K562 (cell line): ENCODE data around the gene TCF3. TPM values are rescaled to one million over a fixed set of nuclear protein-coding genes. Genes with fewer than 3 reads are reported as not detected.

Source experiments
- CREM ChIP-seq: IDR thresholded peaks from 2 replicates; pipeline ENCODE4 v1.6.1; 2014; ENCODE audit warnings: antibody characterized with exemption, low read depth
- CTBP1 ChIP-seq: fragments of 450-650 bp; IDR thresholded peaks from 2 replicates; pipeline ENCODE4 v1.6.1; 2016; ENCODE audit warnings: borderline replicate concordance
- MBD2 ChIP-seq: sonication (generic); IDR thresholded peaks from 2 replicates; pipeline ENCODE4 v1.6.1; 2016; ENCODE audit warnings: low read depth, borderline replicate concordance
- MYC ChIP-seq, 2 experiments: fragments of 250-450 bp in 1 of 2; sonication (Bioruptor Pico) in 1 of 2; IDR thresholded peaks; 2 replicates each; pipeline versions ENCODE4 v1.5.1 to v1.6.1; 2012 to 2021; ENCODE audit warnings: low read depth in 2 of 2, borderline replicate concordance in 1 of 2, improper control_type of control experiment in 1 of 2, low read length in 1 of 2, mild to moderate bottlenecking in 1 of 2, moderate library complexity in 1 of 2
- MYNN ChIP-seq, 2 experiments: sonication (generic); formaldehyde crosslinking in 1 of 2; IDR thresholded peaks; 2 replicates each; pipeline versions ENCODE4 v1.5.0 to v1.6.1; 2016 to 2020; ENCODE audit warnings: antibody characterized with exemption in 1 of 2, missing genetic modification reagents in 1 of 2
- NEUROD1 ChIP-seq: fragments of 150-350 bp; IDR thresholded peaks from 2 replicates; pipeline ENCODE4 v1.6.1; 2014; ENCODE audit warnings: borderline replicate concordance, low read length, low read depth; ENCODE audit not compliant: partially characterized antibody
- NFIC ChIP-seq: fragments of 450-650 bp; IDR thresholded peaks from 2 replicates; pipeline ENCODE4 v1.6.1; 2017; ENCODE audit warnings: mild to moderate bottlenecking, inconsistent platforms
- NFXL1 ChIP-seq: fragments of 450-650 bp; formaldehyde crosslinking; IDR thresholded peaks from 2 replicates; pipeline ENCODE4 v1.4.0; 2021; ENCODE audit warnings: mild to moderate bottlenecking
- POLR2AphosphoS5 ChIP-seq: IDR thresholded peaks from 2 replicates; pipeline ENCODE4 v1.6.1; 2011; ENCODE audit warnings: mild to moderate bottlenecking, low read depth, low read length, moderate library complexity; ENCODE audit not compliant: control insufficient read depth, insufficient read depth
- RCOR1 ChIP-seq, 2 experiments: IDR thresholded peaks; 2 replicates each; pipeline ENCODE4 v1.6.1; 2012; ENCODE audit warnings: low read depth in 2 of 2, low read length in 2 of 2, borderline replicate concordance in 1 of 2, improper control_type of control experiment in 1 of 2
- SP1 ChIP-seq: sonication (generic); formaldehyde crosslinking; IDR thresholded peaks from 2 replicates; pipeline ENCODE4 v1.8.1; 2022; ENCODE audit warnings: mild to moderate bottlenecking, missing genetic modification reagents
- ZKSCAN1 ChIP-seq: fragments of 150-350 bp; IDR thresholded peaks from 2 replicates; pipeline ENCODE4 v1.6.1; 2016; ENCODE audit warnings: low read depth, low read length
- ZNF134 ChIP-seq: fragments of 250-450 bp; sonication (Bioruptor Pico); conservative IDR thresholded peaks from 2 replicates; pipeline ENCODE4 v1.4.0; 2020
- ZNF609 ChIP-seq: sonication (generic); formaldehyde crosslinking; IDR thresholded peaks from 2 replicates; pipeline ENCODE4 v1.8.1; 2023; ENCODE audit warnings: missing genetic modification reagents, mild to moderate bottlenecking, borderline replicate concordance
- polyA plus RNA-seq, 8 experiments: library from polyadenylated mRNA; depleted of rRNA in 4 of 8; stranded (reverse) in 5 of 8; unstranded in 3 of 8; fragments of >200 nt; fragmentation: Nextera tagmentation in 2 of 8; fragmentation: Illumina TruSeq in 1 of 8; extraction: Ambion mirVana in 2 of 8; extraction: Trizol in 1 of 8; gene quantifications; 2 replicates each; pipeline versions ENCODE4 v1.2.1 to v1.2.3, GENCODE V29; 2011 to 2014; ENCODE audit warnings: inconsistent platforms in 1 of 8, missing spikeins in 1 of 8
- total RNA-seq, 7 experiments: library from RNA; depleted of rRNA in 6 of 7; stranded (reverse); fragments of >200 nt in 6 of 7; fragmentation: Illumina TruSeq in 2 of 7; extraction: Trizol in 2 of 7; gene quantifications; 2 replicates each; pipeline versions ENCODE4 v1.2.1 to v1.2.3, GENCODE V29; 2011 to 2021; ENCODE audit warnings: low replicate concordance in 1 of 7

The TCF3 gene
- total and polyA plus RNA-seq, 9 of the 15 experiments (the other 6 are each of a cell fraction or from before 2014, with no cell fraction given), result 5.6 to 259 (median 84.0) TPM

- TF ChIP-seq NEUROD1, result peak; percentile 38
- TF ChIP-seq MYC (IDR thresholded peaks at IDR 0.05; ENCODE audit: low read depth, low read length), result peak; percentile 67
- TF ChIP-seq MYC (CRISPR knock-in tag; IDR thresholded peaks at IDR 0.05; ENCODE audit: borderline replicate concordance, low read depth), result no peak
- no peak for TF ChIP-seq SP1 (CRISPR knock-in tag)
- no peak for TF ChIP-seq NFXL1 (CRISPR knock-in tag)
- TF ChIP-seq MYNN (IDR thresholded peaks at IDR 0.05), result 0 out of 2 replicates have a peak, but pooled peaks have one; percentile 17
- TF ChIP-seq MYNN (CRISPR knock-in tag; IDR thresholded peaks at IDR 0.05), result no peak
- peak; percentile 90 for TF ChIP-seq ZKSCAN1
- peak; percentile 32; the same call in 1 of the 2 replicates for TF ChIP-seq NFIC
- TF ChIP-seq ZNF609, result no peak
- TF ChIP-seq MBD2, result no peak
- peak; percentile 20; the same call in 1 of the 2 replicates for TF ChIP-seq CTBP1
- TF ChIP-seq CREM, result peak; percentile 44; the same call in 1 of the 2 replicates
- peak; percentile 43; the same call in 1 of the 2 replicates for TF ChIP-seq POLR2AphosphoS5
- no peak for TF ChIP-seq ZNF134 (CRISPR knock-in tag)
- TF ChIP-seq RCOR1 (IDR thresholded peaks at IDR 0.05; ENCODE audit: borderline replicate concordance in 1 of 2, low read depth in 2 of 2, low read length in 2 of 2), result peak in 1 of 2 experiments; percentile 78; a peak in 2 of 4 replicates
Observed at GRCh38 chr19:1624458-1624857, 28.0 kb downstream of the TCF3 start (continued).
